ENCODE results near the gene ZNF112.

The ZNF112 gene

DNA sequence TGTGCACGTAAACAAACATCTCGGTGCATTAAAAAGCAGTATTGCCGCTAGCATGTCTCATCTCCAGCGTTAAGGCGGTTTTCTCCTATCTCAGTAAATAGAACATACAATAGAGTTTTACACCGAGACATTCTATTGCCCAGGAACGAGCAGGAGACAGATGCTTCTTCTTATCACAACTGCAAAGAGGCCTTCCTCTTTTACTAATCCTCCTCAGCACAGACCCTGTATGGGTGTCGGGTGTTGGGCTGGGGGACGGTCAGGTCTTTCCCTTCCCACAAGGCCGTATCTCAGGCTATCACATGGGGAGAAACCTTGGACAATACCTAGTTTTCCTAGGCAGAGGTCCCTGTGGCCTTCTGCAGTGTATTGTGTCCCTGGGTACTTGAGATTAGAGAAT lies 75.6 kb downstream of the ZNF112 start:
- DNase-seq: no peak

DNA sequence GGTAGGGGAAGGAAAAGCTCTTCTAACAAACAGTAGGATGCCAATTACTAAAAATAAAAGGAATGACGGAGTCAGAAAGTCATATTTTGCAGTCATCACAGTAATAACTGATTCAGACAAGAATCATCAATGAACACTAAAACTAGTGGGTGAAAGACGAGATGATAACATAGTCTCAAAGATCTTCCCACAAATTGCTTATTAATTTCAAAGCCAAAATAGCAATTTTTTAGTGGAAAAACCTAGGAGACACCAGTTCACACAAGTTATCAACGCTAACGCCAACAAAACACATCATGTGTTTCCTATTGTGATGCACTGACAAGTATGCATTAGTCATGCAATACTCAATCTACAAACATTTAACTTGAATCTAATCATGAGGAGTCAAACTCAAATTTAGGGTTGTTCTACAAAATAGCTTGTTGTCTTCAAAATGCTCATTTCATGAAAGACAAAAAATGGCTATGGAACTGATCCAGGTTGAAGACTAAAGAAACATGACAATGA lies 78.2 kb downstream of the ZNF112 start:
- DNase-seq: no peak

DNA sequence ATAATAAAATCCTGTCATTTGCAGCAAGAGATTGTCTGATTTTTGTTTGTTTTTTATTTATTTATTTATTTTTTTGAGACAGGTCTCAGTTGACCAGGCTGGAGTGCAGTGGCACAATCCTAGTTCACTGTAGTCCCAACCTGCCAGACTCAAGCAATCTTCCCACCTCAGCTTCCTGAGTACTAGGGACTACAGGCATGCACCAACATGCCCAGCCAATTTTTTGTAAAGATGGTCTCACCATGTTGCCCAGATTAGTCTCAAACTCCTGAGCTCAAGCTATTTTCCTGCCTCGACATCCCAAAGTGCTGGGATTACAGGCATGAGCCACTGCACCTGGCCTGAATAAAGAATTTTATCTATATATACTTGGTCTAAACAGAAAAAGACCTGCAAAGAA lies 79.1 kb downstream of the ZNF112 start:
- DNase-seq: no peak
